ENCODE results near the gene ANAPC16. TPM values are rescaled to one million over a fixed set of nuclear protein-coding genes. Genes with fewer than 3 reads are reported as not detected.
"Not testable (repeated sequence)": the region's sequence is repeated elsewhere in the genome, so short reads cannot be mapped to it uniquely, and the experiment has no call there.

ANAPC16 gene
- total RNA-seq, 1 experiment from 2014 or later = 71.1 TPM

DNA sequence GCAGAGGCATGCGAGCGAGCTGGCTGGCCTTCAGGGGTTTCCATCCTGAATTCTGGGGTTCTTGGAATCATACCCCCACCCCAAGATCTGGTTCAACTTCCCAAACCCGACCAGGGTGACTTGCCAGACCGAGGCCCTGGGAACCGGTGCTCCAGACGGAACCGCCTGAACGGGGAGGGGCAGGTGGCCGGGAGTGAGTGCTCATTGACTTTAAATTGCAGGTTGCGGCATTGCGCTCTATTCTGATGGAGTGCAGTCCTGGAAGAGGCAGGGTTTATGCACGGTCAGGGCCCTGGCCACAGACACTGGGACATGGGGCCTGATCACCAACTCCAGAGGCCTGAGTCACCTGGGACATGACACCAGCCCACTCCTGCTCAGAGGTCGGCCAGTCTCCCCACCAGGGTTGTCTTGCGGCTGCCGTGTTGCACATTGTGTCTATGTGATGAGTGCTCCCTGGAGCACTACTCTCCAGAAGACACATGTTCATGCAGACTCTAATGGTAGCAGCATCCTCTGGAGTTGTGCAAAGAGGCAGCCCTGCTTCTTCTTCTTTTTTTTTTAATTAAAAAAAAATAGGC lies 52.1 kb downstream of the ANAPC16 start:
- Histone ChIP-seq H3K9me3 (ENCODE audit: control insufficient read depth in 1 of 2, insufficient read depth in 1 of 2, low read depth in 1 of 2, low read length in 2 of 2) (no peaks in the 10 kb centered on the region), H3K9ac (ENCODE audit: low read length) (no peak overlapping the region), H3K36me3 (ENCODE audit: control insufficient read depth in 1 of 2, insufficient read depth in 2 of 2, low read length in 2 of 2) (no peaks in the 10 kb centered on the region), H3K9me2 (ENCODE audit: insufficient read depth) (no peaks in the 10 kb centered on the region), H3K4me2 (ENCODE audit: low read length) (no peak overlapping the region), H3K79me2 (ENCODE audit: insufficient read depth, low read length) (no peaks in the 10 kb centered on the region), H3K27me3 (ENCODE audit: insufficient read depth, low read length) (no peaks in the 10 kb centered on the region), H3K4me3 (replicated peaks in 1 of 2; ENCODE audit: low read depth in 1 of 2, low read length in 2 of 2) (no peak overlapping the region), H3K4me1 (ENCODE audit: control insufficient read depth in 1 of 2, insufficient read depth in 2 of 2, low read length in 2 of 2) (peaks cover 30 to 47% of the 10 kb centered on the region in 2 experiments), H2AFZ (ENCODE audit: low read depth, low read length, poor library complexity, severe bottlenecking) (no peak overlapping the region), H4K20me1 (ENCODE audit: insufficient read depth) (no peaks in the 10 kb centered on the region), H3K27ac (ENCODE audit: low read depth, low read length) (no peak overlapping the region)
- BruUV-seq (replicated peaks) = no TSS peak
- intact Hi-C loops (cut with micrococcal nuclease) = no loop called here
- ATAC-seq (no peak), DNase-seq (ENCODE audit: low read depth, low spot score) (no peak)
- no peak for TF ChIP-seq ZFX (IDR thresholded peaks at IDR 0.05)
- TF ChIP-seq POLR2A (IDR thresholded peaks at IDR 0.05; ENCODE audit: borderline replicate concordance, extremely low read depth, insufficient read depth, insufficient read length) = no peak
- TF ChIP-seq, protein P1, sequence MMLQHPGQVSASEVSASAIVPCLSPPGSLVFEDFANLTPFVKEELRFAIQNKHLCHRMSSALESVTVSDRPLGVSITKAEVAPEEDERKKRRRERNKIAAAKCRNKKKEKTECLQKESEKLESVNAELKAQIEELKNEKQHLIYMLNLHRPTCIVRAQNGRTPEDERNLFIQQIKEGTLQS (IDR thresholded peaks at IDR 0.05) = no peak
- TF ChIP-seq, protein P2, sequence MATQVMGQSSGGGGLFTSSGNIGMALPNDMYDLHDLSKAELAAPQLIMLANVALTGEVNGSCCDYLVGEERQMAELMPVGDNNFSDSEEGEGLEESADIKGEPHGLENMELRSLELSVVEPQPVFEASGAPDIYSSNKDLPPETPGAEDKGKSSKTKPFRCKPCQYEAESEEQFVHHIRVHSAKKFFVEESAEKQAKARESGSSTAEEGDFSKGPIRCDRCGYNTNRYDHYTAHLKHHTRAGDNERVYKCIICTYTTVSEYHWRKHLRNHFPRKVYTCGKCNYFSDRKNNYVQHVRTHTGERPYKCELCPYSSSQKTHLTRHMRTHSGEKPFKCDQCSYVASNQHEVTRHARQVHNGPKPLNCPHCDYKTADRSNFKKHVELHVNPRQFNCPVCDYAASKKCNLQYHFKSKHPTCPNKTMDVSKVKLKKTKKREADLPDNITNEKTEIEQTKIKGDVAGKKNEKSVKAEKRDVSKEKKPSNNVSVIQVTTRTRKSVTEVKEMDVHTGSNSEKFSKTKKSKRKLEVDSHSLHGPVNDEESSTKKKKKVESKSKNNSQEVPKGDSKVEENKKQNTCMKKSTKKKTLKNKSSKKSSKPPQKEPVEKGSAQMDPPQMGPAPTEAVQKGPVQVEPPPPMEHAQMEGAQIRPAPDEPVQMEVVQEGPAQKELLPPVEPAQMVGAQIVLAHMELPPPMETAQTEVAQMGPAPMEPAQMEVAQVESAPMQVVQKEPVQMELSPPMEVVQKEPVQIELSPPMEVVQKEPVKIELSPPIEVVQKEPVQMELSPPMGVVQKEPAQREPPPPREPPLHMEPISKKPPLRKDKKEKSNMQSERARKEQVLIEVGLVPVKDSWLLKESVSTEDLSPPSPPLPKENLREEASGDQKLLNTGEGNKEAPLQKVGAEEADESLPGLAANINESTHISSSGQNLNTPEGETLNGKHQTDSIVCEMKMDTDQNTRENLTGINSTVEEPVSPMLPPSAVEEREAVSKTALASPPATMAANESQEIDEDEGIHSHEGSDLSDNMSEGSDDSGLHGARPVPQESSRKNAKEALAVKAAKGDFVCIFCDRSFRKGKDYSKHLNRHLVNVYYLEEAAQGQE (IDR thresholded peaks at IDR 0.05; ENCODE audit: low read depth) = no peak
- TF ChIP-seq EGR1 (IDR thresholded peaks at IDR 0.05; ENCODE audit: low read depth) = no peak
- no peak for TF ChIP-seq FOSL1 (IDR thresholded peaks at IDR 0.05; ENCODE audit: low read depth)
- no peak for TF ChIP-seq RAD21 (IDR thresholded peaks at IDR 0.05; ENCODE audit: low read depth)
- no peak for TF ChIP-seq CBX3 (IDR thresholded peaks at IDR 0.05; ENCODE audit: low read depth)
- TF ChIP-seq EZH2phosphoT487 (IDR thresholded peaks at IDR 0.05; ENCODE audit: borderline replicate concordance) = no peak
- no peak for TF ChIP-seq ELF1 (IDR thresholded peaks at IDR 0.05; ENCODE audit: borderline replicate concordance, low read depth)
- no peak for TF ChIP-seq POLR2AphosphoS5 (IDR thresholded peaks at IDR 0.05; ENCODE audit: low read depth, low read length)
- no peak for TF ChIP-seq YY1 (IDR thresholded peaks at IDR 0.05; ENCODE audit: extremely low read depth, insufficient replicate concordance, low read depth, low read length)
- TF ChIP-seq SP1 (IDR thresholded peaks at IDR 0.05; ENCODE audit: low read depth) = no peak
- ChIA-PET RAD21 (ENCODE audit: low non-redundant PET in 1 of 2, low total read pairs in 2 of 2, uncharacterized antibody in 2 of 2, unreplicated experiment in 2 of 2) (no interaction called here), POLR2A (no interaction called here), CTCF (no interaction called here)

DNA sequence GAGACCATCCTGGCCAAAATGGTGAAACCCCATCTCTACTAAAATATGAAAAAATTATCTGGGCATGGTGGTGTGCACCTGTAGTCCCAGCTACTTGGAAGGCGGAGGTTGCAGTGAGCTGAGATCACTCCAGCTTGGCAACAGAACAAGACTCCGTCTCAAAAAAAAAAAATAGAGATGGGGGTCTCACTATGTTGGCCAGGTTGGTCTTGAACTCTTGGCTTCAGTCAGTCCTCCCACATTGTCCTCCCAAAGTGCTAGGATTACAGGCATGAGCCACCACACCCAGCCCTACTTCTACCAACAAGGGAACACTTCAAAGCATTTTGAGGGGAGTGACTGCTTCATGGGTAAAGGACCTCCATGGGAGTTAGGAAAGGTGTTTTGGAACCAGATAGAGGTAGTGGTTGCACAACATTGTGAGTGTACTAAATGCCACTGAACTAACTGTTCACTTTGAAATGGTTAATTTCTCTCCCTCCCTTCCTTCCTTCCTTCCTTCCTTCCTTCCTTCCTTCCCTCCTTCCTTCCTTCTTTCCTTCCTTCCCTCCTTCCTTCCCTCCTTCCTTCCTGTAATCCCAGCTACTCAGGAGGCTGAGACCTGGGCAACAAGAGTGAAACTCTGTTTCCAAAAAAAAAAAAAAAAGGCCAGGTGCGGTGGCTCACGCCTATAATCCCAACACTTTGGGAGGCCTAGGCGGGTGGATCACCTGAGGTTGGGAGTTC lies 52.8 kb downstream of the ANAPC16 start:
- H2AFZ ChIP-seq (ENCODE audit: low read depth, low read length, poor library complexity, severe bottlenecking); H3K27ac ChIP-seq (ENCODE audit: low read depth, low read length); H3K9me3 ChIP-seq (ENCODE audit: control insufficient read depth in 1 of 2, insufficient read depth in 1 of 2, low read depth in 1 of 2, low read length in 2 of 2); BruUV-seq (replicated peaks); H3K4me3 ChIP-seq (replicated peaks in 1 of 2; ENCODE audit: low read depth in 1 of 2, low read length in 2 of 2); H3K79me2 ChIP-seq (ENCODE audit: insufficient read depth, low read length); H4K20me1 ChIP-seq (ENCODE audit: insufficient read depth); H3K9me2 ChIP-seq (ENCODE audit: insufficient read depth); H3K4me2 ChIP-seq (ENCODE audit: low read length); ATAC-seq; DNase-seq (ENCODE audit: low read depth, low spot score); intact Hi-C loops (cut with micrococcal nuclease); H3K9ac ChIP-seq (ENCODE audit: low read length); H3K27me3 ChIP-seq (ENCODE audit: insufficient read depth, low read length); H3K36me3 ChIP-seq (ENCODE audit: control insufficient read depth in 1 of 2, insufficient read depth in 2 of 2, low read length in 2 of 2): not testable (repeated sequence)
- H3K4me1 ChIP-seq (ENCODE audit: control insufficient read depth in 1 of 2, insufficient read depth in 2 of 2, low read length in 2 of 2) = peaks cover 23 to 46% of the 10 kb centered on the region in 2 experiments
- POLR2A ChIA-PET = interaction anchor here (2.3 kb wide), 1 partner anchor 9 kb away, joined by 13 read pairs; no protein-coding TSS in a partner anchor
- RAD21 ChIA-PET (ENCODE audit: low non-redundant PET in 1 of 2, low total read pairs in 2 of 2, uncharacterized antibody in 2 of 2, unreplicated experiment in 2 of 2) = interaction anchor here in 1 of 2 experiments (0.7 kb wide), 1 partner anchor 136 kb away, joined by 4 read pairs; no protein-coding TSS in a partner anchor
- CTCF ChIA-PET = interaction anchor here (0.5 to 1.4 kb wide), 3 partner anchors 12 to 220 kb away, joined by 3 to 12 read pairs (median 3); no protein-coding TSS in a partner anchor
